ENCODE data around the gene CNTF. TPM values are rescaled to one million over a fixed set of nuclear protein-coding genes. Genes with fewer than 3 reads are reported as not detected.
A peak's percentile ranks its signal among the peaks of the same experiment; 100 is the strongest.

CNTF gene
- total and polyA plus RNA-seq, 10 of the 15 experiments (the other 5 are each of a cell fraction or from before 2014, with no cell fraction given): 0.16 to 2.3 (median 0.73) TPM

DNA sequence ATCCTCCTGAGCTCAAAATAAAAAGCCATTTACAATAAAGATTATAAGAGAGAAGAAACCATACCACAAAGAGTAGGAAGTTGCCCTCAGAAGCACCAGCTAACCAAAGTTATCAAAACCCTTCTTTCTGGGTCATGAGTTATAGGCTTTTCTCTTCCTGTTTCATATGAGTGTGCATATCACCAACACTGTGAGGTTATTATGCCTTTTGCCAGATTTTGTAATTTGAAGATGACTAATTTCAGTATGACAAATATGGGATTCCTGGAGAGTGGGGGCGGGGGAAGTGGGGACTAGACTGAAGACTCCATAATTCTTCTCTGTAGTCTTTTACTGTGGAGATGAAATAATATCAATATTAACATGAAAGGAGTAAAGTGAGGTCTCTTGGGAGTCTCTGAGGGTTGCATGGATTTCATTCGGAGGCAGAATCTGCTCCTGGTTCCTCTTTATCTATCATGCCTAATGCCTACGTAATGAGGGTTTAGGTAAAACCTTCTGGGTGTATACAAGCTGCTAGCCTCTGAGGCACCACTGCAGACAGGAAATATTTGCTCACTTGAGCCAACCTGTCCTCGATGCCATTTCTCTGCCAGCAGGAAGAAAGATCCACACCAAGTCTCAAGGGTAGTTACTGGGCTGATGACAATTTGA, 48.9 kb upstream of the CNTF start (continued):
- TF ChIP-seq, protein P1, sequence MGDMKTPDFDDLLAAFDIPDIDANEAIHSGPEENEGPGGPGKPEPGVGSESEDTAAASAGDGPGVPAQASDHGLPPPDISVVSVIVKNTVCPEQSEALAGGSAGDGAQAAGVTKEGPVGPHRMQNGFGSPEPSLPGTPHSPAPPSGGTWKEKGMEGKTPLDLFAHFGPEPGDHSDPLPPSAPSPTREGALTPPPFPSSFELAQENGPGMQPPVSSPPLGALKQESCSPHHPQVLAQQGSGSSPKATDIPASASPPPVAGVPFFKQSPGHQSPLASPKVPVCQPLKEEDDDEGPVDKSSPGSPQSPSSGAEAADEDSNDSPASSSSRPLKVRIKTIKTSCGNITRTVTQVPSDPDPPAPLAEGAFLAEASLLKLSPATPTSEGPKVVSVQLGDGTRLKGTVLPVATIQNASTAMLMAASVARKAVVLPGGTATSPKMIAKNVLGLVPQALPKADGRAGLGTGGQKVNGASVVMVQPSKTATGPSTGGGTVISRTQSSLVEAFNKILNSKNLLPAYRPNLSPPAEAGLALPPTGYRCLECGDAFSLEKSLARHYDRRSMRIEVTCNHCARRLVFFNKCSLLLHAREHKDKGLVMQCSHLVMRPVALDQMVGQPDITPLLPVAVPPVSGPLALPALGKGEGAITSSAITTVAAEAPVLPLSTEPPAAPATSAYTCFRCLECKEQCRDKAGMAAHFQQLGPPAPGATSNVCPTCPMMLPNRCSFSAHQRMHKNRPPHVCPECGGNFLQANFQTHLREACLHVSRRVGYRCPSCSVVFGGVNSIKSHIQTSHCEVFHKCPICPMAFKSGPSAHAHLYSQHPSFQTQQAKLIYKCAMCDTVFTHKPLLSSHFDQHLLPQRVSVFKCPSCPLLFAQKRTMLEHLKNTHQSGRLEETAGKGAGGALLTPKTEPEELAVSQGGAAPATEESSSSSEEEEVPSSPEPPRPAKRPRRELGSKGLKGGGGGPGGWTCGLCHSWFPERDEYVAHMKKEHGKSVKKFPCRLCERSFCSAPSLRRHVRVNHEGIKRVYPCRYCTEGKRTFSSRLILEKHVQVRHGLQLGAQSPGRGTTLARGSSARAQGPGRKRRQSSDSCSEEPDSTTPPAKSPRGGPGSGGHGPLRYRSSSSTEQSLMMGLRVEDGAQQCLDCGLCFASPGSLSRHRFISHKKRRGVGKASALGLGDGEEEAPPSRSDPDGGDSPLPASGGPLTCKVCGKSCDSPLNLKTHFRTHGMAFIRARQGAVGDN (IDR thresholded peaks at IDR 0.05): no peak; the same call in 1 of the 2 replicates
- peak; percentile 31 to 36; a peak in 1 of 4 replicates for TF ChIP-seq BHLHE40 (IDR thresholded peaks at IDR 0.05; ENCODE audit: borderline replicate concordance in 1 of 2, low read depth in 2 of 2, low read length in 1 of 2)
- TF ChIP-seq YBX1 (IDR thresholded peaks at IDR 0.05): no peak
- peak; percentile 50 for TF ChIP-seq BCL11A (IDR thresholded peaks at IDR 0.05; ENCODE audit: low read depth, low read length)
- TF ChIP-seq, protein P2, sequence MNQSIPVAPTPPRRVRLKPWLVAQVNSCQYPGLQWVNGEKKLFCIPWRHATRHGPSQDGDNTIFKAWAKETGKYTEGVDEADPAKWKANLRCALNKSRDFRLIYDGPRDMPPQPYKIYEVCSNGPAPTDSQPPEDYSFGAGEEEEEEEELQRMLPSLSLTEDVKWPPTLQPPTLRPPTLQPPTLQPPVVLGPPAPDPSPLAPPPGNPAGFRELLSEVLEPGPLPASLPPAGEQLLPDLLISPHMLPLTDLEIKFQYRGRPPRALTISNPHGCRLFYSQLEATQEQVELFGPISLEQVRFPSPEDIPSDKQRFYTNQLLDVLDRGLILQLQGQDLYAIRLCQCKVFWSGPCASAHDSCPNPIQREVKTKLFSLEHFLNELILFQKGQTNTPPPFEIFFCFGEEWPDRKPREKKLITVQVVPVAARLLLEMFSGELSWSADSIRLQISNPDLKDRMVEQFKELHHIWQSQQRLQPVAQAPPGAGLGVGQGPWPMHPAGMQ (IDR thresholded peaks at IDR 0.05; ENCODE audit: borderline replicate concordance): no peak
- TF ChIP-seq, protein P3, sequence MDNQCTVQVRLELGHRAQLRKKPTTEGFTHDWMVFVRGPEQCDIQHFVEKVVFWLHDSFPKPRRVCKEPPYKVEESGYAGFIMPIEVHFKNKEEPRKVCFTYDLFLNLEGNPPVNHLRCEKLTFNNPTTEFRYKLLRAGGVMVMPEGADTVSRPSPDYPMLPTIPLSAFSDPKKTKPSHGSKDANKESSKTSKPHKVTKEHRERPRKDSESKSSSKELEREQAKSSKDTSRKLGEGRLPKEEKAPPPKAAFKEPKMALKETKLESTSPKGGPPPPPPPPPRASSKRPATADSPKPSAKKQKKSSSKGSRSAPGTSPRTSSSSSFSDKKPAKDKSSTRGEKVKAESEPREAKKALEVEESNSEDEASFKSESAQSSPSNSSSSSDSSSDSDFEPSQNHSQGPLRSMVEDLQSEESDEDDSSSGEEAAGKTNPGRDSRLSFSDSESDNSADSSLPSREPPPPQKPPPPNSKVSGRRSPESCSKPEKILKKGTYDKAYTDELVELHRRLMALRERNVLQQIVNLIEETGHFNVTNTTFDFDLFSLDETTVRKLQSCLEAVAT (IDR thresholded peaks at IDR 0.05): no peak
- TF ChIP-seq, protein P4, sequence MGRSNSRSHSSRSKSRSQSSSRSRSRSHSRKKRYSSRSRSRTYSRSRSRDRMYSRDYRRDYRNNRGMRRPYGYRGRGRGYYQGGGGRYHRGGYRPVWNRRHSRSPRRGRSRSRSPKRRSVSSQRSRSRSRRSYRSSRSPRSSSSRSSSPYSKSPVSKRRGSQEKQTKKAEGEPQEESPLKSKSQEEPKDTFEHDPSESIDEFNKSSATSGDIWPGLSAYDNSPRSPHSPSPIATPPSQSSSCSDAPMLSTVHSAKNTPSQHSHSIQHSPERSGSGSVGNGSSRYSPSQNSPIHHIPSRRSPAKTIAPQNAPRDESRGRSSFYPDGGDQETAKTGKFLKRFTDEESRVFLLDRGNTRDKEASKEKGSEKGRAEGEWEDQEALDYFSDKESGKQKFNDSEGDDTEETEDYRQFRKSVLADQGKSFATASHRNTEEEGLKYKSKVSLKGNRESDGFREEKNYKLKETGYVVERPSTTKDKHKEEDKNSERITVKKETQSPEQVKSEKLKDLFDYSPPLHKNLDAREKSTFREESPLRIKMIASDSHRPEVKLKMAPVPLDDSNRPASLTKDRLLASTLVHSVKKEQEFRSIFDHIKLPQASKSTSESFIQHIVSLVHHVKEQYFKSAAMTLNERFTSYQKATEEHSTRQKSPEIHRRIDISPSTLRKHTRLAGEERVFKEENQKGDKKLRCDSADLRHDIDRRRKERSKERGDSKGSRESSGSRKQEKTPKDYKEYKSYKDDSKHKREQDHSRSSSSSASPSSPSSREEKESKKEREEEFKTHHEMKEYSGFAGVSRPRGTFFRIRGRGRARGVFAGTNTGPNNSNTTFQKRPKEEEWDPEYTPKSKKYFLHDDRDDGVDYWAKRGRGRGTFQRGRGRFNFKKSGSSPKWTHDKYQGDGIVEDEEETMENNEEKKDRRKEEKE (IDR thresholded peaks at IDR 0.05): no peak
- no peak for TF ChIP-seq RELA (IDR thresholded peaks at IDR 0.05; ENCODE audit: borderline replicate concordance, partially characterized antibody)
- no peak for TF ChIP-seq KLF5 (IDR thresholded peaks at IDR 0.05; ENCODE audit: partially characterized antibody)
- TF ChIP-seq, protein P5, sequence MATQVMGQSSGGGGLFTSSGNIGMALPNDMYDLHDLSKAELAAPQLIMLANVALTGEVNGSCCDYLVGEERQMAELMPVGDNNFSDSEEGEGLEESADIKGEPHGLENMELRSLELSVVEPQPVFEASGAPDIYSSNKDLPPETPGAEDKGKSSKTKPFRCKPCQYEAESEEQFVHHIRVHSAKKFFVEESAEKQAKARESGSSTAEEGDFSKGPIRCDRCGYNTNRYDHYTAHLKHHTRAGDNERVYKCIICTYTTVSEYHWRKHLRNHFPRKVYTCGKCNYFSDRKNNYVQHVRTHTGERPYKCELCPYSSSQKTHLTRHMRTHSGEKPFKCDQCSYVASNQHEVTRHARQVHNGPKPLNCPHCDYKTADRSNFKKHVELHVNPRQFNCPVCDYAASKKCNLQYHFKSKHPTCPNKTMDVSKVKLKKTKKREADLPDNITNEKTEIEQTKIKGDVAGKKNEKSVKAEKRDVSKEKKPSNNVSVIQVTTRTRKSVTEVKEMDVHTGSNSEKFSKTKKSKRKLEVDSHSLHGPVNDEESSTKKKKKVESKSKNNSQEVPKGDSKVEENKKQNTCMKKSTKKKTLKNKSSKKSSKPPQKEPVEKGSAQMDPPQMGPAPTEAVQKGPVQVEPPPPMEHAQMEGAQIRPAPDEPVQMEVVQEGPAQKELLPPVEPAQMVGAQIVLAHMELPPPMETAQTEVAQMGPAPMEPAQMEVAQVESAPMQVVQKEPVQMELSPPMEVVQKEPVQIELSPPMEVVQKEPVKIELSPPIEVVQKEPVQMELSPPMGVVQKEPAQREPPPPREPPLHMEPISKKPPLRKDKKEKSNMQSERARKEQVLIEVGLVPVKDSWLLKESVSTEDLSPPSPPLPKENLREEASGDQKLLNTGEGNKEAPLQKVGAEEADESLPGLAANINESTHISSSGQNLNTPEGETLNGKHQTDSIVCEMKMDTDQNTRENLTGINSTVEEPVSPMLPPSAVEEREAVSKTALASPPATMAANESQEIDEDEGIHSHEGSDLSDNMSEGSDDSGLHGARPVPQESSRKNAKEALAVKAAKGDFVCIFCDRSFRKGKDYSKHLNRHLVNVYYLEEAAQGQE (IDR thresholded peaks at IDR 0.05; ENCODE audit: low read depth, low read length): no peak
- peak; percentile 80 for TF ChIP-seq ATF7 (IDR thresholded peaks at IDR 0.05; ENCODE audit: low read depth)

Data from GM12878 (cell line).